Mesenteric fat pad (tissue), 1 donor: ENCODE results near the gene AHCY. TPM values are rescaled to one million over a fixed set of nuclear protein-coding genes. Genes with fewer than 3 reads are reported as not detected.
"Not testable (repeated sequence)": the region's sequence is repeated elsewhere in the genome, so short reads cannot be mapped to it uniquely, and the experiment has no call there.

ENCODE experiments used
- DNase-seq: peaks from one replicate; pipeline ENCODE4 v3.0.0-alpha.2; 2020; ENCODE audit warnings: low spot score
- long read RNA-seq: library from polyadenylated mRNA; unstranded; transcript quantifications from one replicate; pipeline ENCODE4 v2.0.0, GENCODE V29; 2020
- total RNA-seq: library from RNA; stranded (reverse); fragmentation: NEBNext Ultra II Directional; extraction: Animal tissue kit (Norgen Biotek cat#: 25700); gene quantifications from one replicate; pipeline ENCODE4 v1.2.1, GENCODE V29; 2021
- donor health status: DM: yes; HTN: yes; CAD: no.

The AHCY gene
- 56.8 TPM for total RNA-seq
- long read RNA-seq, transcript AHCY-201 (10 exons, 2,143 nt), result major isoform, 135 of 182 reads
- long read RNA-seq, partial matches to known transcripts, result 18 of 182 reads
- long read RNA-seq, other reads (novel, unspliced or antisense), result 26 of 182 reads

DNA sequence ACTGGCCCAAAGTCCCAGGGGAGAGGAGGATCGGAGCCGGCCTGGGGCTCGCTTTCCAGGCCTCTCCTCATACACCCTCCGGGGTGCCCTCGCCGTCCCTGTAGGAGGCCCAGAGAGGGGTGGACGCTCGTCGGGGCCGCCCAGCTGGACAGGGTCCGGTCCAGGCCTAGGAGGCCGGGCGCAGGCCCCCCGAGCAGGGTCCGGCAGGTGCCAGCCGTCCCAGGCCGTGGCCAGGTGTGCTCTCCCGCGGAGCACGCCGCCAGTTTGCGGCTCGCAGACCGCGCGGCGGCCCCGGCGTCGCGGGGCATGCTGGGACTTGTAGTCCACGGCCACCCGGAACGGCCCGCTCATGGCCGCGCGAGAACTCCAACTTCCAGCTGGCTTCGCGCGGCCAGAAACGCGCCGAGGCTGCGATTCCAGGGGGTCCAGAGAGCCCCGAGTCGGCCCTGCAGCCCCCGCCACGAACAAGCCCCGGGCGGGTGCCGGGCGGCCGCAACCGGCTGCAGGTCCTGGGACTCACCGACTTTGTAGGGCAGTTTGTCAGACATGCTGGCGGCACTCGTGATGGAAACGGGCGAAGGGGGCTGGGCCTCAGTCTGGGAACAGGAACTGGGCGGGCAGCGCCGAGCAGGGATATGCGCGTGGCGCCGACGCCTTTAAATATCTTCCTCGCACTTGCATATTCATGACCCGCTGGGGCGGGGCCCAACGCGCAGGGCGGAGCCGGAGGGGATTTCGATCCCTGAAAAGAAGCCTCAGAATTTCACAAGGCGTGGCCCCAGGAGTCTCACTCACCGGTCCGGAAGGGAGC lies at the start of gene AHCY:
AHCY (minus strand) TSS at position 633 of the 811 bp plus-strand sequence; CDS start at position 548, 85 bp downstream.
- DNase-seq, result peak; percentile 98

GRCh38 chr20:34350095-34350494 lies 46.9 kb upstream of the AHCY start:
- DNase-seq, result no peak

DNA sequence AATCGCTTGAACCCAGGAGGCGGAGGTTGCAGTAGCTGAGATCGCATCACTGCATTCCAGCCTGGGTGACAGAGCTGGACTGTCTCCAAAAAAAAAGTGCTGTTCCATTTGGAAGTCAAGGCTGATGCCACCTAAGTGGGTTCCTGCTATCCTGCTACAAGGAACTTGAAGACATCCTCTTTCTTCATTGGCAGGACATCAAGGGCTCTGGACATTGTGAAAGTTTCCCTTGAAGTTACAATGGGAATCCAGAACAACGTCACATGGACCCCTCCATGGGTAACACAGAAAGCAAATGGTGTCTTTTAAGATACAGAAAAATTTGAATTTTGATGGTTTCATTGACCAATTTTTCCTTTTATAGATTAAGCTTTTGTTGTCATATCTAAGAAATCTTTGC lies 44.4 kb upstream of the AHCY start:
- DNase-seq, result no peak

- DNase-seq, result not testable (repeated sequence)
Observed at GRCh38 chr20:34346533-34346865, 43.3 kb upstream of the AHCY start.

DNA sequence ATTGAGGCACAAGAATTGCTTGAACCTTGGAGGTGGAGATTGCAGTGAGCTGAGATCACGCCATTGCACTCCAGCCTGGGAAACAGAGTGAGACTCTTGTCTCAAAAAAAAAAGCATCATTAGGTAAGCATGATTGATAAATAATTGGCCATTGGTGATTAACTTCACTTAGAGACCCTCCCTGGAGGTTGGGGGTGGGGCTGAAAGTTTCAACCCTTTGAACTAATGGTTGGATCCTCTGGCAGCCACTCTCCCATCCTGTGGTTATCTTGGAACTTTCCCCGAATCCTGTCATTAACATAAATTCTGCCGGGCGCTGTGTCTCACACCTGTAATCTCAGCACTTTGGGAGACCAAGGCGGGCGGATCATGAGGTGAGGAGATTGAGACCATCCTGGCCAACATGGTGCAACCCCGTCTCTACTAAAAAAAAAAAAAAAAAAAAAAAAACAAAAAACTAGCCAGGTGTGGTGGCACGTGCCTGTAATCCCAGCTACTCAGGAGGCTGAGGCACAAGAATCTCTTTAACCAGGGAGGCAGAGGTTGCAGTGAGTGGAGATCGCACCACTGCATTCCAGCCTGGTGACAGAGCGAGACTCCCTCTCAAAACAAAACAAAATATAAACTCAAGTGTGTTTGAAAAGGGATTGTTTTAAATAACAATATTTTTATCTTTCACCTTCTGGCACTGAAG lies 42.8 kb upstream of the AHCY start:
- not testable (repeated sequence) for DNase-seq

GRCh38 chr20:34345402-34345736 lies 42.2 kb upstream of the AHCY start:
- DNase-seq, result no peak

DNA sequence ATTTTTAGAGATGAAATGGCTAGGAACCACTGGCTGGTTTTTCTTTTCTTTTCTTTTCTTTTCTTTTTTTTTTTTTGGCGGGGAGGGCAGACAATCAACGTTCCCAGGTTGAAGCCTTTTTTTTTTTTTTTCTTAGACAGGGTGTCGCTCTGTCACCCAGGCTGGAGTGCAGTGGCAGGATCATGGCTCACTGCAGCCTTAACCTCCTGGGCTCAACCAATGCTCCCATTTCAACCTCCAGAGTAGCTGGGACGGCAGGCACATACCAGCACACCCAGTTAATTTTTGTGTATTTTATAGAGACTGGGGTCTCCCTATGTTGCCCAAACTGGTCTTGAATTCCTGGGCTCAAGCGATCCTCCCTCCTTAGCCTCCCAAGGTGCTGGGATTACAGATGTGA lies 41.1 kb upstream of the AHCY start:
- DNase-seq, result no peak

DNA sequence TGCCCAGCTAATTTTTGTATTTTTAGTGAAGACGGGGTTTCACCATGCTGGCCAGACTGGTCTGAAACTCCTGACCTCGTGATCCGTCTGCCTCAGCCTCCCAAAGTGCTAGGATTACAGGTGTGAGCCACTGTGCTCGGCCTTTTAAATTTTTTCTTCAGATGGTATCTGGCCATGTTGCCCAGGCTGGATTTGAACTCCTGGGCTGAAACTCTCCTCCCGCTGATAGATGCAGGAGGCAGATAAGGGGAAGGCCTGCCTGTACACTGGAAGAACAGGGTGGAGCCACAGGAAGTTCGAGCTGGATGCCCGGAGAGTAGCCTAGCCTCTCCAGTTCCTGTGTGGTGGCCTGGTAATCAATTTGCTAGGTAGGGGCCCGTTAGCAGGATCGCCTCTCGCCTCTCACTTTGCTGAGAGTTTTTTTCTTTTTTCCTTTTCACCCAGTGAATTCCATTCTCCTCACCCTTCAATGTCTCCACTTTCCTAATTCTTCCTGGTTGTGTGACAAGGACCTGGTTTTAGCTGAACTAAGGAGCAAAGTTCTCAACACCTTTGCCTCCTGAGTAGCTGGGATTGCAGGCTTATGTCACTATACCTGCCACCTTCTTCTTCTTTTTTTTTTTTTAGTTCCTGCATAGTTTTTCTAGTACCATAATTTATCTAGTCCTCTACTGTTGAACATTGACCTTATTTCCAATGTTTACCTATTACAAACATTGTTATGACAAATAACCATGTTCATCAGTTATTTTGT lies 40.5 kb upstream of the AHCY start:
- no peak for DNase-seq

- not testable (repeated sequence) for DNase-seq
Observed at GRCh38 chr20:34341199-34341598, 38.0 kb upstream of the AHCY start.

DNA sequence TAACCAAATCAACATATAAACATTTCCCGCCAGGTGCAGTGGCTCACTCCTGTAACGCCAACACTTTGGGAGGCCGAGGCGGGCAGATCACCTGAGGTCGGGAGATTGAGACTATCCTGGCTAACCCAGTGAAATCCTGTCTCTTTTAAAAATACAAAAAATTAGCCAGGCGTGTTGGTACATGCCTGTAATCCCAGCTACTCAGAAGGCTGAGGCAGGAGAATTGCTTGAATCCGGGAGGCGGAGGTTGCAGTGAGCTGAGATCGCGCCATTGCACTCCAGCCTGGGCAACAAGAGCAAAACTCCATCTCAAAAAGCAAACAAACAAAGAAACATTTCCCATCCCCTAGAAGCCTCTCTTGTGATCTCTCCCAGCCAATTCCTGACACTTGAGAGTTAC lies 37.6 kb upstream of the AHCY start:
- not testable (repeated sequence) for DNase-seq

DNA sequence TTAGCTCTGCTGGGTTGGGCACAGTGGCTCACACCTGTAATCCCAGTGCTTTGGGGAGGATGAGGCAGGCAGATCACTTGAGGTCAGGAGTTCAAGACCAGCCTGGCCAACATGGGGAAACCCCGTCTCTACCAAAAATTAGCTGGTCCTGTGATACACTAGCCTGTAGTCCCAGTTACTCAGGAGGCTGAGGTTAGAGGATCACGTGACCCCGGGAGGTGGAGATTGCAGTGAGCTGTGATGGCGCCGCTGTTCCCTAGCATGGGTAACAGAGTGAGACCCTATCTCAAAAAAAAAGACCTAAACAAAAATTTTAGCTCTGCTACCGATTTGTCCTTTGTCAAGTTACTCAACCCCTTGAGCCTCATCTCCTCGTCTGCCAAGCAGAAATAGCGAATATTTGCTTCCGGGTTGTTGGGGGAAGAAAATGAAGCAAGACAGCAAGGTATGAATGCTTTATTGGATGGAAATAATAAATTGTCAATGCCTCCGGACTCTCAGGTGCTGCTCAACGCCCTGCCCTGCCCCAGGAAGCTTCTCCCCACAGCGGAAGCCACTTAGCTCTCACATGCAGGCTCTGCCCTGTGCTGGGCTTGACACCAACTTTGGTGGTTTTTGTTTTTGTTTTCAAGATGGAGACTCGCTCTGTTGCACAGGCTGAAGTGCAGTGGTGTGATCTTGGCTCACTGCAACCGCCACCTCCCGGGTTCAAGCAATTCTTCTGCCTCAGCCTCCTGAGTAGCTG lies 35.0 kb upstream of the AHCY start:
- DNase-seq, result no peak

- no peak for DNase-seq
Observed at GRCh38 chr20:34337544-34337943, 34.4 kb upstream of the AHCY start.

GRCh38 chr20:34334654-34335407 lies 31.7 kb upstream of the AHCY start:
- DNase-seq, result no peak

DNA sequence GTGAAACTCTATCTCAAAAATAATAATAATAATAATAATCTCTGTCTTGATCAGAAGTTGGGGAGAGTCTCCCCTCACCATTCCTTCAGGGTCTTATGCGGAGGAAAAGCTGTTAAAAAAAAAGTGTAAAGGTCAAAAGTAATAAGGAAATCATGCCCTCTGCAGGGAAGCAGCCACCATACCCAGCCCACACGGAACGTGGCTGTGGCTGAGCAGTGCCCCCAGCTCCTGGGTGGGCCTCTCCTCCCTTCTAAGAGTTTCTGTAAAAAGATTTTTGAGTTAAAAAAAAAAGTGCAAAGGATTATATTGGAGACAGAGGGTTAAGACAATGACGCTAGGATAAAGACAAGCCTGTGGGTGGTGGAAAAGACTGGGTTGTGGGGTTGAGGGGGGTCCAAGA lies 30.6 kb upstream of the AHCY start:
- no peak for DNase-seq

- DNase-seq, result no peak
Observed at GRCh38 chr20:34332262-34332920, 29.2 kb upstream of the AHCY start.

DNA sequence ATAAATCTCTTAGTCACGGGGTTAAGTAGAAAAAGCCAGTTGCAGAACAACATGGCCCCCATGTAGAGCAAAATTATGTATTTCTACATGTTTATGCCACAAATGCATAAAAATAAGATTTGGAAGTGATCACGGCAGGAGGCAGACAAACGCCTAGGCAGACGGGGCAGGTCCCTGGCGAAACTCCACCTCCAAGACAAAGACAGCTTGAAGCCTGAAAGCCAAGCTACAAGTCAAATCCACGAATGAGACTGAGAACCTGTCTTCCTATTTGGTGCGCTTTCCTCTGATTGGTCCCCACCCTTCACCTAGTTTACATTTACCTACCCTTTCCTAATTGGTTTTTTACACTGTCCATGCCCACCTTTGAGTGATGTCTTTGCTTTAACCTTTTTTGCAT lies 28.7 kb upstream of the AHCY start:
- DNase-seq, result no peak

DNA sequence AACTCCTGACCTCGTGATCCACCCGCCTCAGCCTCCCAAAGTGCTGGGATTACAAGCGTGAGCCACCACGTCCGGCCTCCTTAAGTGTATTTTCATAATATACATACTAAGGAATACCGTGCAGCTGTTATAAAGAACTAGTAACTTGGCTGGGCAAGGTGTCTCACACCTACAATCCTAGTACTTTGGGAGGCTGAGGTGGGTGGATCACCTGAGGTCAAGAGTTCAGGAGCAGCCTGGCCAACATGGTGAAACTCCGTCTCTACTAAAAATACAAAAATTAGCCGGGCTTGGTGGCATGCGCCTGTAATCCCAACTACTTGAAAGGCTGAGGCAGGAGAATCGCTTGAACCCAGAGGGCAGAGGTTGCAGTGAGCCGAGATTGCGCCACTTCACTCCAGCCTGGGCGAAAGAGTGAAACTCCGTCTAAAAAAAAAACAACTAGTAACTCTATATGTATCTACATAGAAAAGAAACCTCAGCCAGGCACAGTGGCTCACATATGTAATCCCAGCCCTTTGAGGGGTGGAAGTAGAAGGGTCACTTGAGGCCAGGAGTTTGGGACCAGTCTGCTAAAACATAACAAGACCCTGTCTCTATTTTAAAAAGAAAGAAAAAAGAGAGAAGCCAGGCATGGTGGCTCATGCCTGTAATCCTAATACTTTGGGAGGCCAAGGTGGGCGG lies 27.8 kb upstream of the AHCY start:
- not testable (repeated sequence) for DNase-seq

GRCh38 chr20:34328928-34329677 lies 25.9 kb upstream of the AHCY start:
- DNase-seq, result no peak

DNA sequence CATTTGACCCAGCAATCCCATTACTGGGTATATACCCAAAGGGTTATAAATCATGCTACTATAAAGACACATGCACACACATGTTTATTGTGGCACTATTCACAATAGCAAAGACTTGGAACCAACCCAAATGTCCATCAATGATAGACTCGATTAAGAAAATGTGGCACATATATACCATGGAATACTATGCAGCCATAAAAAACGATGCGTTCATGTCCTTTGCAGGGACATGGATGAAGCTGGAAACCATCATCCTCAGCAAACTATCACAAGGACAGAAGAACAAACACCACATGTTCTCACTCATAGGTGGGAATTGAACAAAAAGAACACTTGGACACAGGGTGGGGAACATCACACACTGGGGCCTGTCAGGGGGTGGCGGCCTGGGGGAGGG lies 25.1 kb upstream of the AHCY start:
- DNase-seq, result not testable (repeated sequence)
